IMR-90 (cell line): ENCODE results near the gene THOC6. TPM values are rescaled to one million over a fixed set of nuclear protein-coding genes. Genes with fewer than 3 reads are reported as not detected.
A peak's percentile ranks its signal among the peaks of the same experiment; 100 is the strongest.

ENCODE experiments used
- ATAC-seq: fragments of 200-7000 bp; cut with Tn5 transposase; 2 replicates; pipeline ENCODE4 v1.9.1; 2020; ENCODE audit warnings: low read depth, mild to moderate bottlenecking, moderate library complexity
- BruUV-seq: library from RNA; stranded (reverse); fragments of 400-500 nt; replicated peaks from 2 replicates; lab custom pipeline; 2021; lab: Mats Ljungman, UMichigan
- CTCF ChIA-PET: fragments of 300-600 bp; formaldehyde crosslinking; extraction: SDS; loops from one replicate; lab custom pipeline; 2021; ENCODE audit warnings: antibody characterized with exemption; lab: Yijun Ruan, JAX
- POLR2A ChIA-PET: fragments of 300-600 bp; sonication (Branson Sonifier 250); formaldehyde crosslinking; loops from one replicate; lab custom pipeline; 2022; ENCODE audit warnings: antibody characterized with exemption; ENCODE audit not compliant: unreplicated experiment; lab: Charles Lee
- DNase-seq: peaks from one replicate; pipeline ENCODE4 v3.0.0; 2013
- H2AFZ ChIP-seq: replicated peaks from 2 replicates; pipeline ENCODE3; 2013; ENCODE audit warnings: low read length, mild to moderate bottlenecking; ENCODE audit not compliant: poor library complexity
- H2AK5ac ChIP-seq: 2 replicates; pipeline ENCODE4 v1.6.1; 2013; ENCODE audit warnings: low read depth, low read length, inconsistent platforms
- H2AK9ac ChIP-seq: replicated peaks from 2 replicates; pipeline ENCODE3; 2013; ENCODE audit warnings: mild to moderate bottlenecking, low read depth, low read length, moderate library complexity; ENCODE audit not compliant: poor library complexity
- H2BK120ac ChIP-seq: 2 replicates; pipeline ENCODE4 v1.6.1; 2013; ENCODE audit warnings: low read depth, low read length, inconsistent platforms
- H2BK15ac ChIP-seq: 3 replicates; pipeline ENCODE4 v1.6.1; 2013; ENCODE audit warnings: low read depth, low read length, inconsistent platforms
- H2BK20ac ChIP-seq: 2 replicates; pipeline ENCODE4 v1.6.1; 2013; ENCODE audit warnings: low read depth, mild to moderate bottlenecking, inconsistent platforms, low read length, moderate library complexity
- H2BK5ac ChIP-seq: 2 replicates; pipeline ENCODE4 v1.6.1; 2013; ENCODE audit warnings: mild to moderate bottlenecking, low read depth, low read length, inconsistent platforms; ENCODE audit not compliant: poor library complexity, severe bottlenecking
- H3K14ac ChIP-seq: replicated peaks from 2 replicates; pipeline ENCODE4 v1.6.1; 2013; ENCODE audit warnings: low read depth, low read length, inconsistent platforms
- H3K18ac ChIP-seq: 2 replicates; pipeline ENCODE4 v1.6.1; 2013; ENCODE audit warnings: low read depth, low read length, control low read depth
- H3K23ac ChIP-seq: 2 replicates; pipeline ENCODE4 v1.6.1; 2013; ENCODE audit warnings: low read depth, low read length, inconsistent platforms
- H3K27ac ChIP-seq: 2 replicates; pipeline ENCODE4 v1.5.1; 2013; ENCODE audit warnings: mild to moderate bottlenecking, control low read depth, low read length; ENCODE audit not compliant: insufficient read depth
- H3K27me3 ChIP-seq: 2 replicates; pipeline ENCODE4 v1.6.1; 2013; ENCODE audit warnings: low read length; ENCODE audit not compliant: control insufficient read depth, insufficient read depth
- H3K36me3 ChIP-seq: 2 replicates; pipeline ENCODE4 v1.6.1; 2013; ENCODE audit warnings: low read length, mixed read lengths; ENCODE audit not compliant: control insufficient read depth, insufficient read depth
- H3K4ac ChIP-seq: 2 replicates; pipeline ENCODE4 v1.6.1; 2013; ENCODE audit warnings: low read depth, low read length, inconsistent platforms
- H3K4me1 ChIP-seq: 2 replicates; pipeline ENCODE4 v1.6.1; 2013; ENCODE audit warnings: low read length, mixed read lengths; ENCODE audit not compliant: control insufficient read depth, insufficient read depth
- H3K4me2 ChIP-seq: 2 replicates; pipeline ENCODE4 v1.6.1; 2013; ENCODE audit warnings: low read depth, mild to moderate bottlenecking, control low read depth, low read length, moderate library complexity
- H3K4me3 ChIP-seq: 2 replicates; pipeline ENCODE4 v1.5.1; 2013; ENCODE audit warnings: low read depth, mild to moderate bottlenecking, control low read depth, low read length, moderate library complexity; ENCODE audit not compliant: insufficient read depth
- H3K56ac ChIP-seq: 2 replicates; pipeline ENCODE4 v1.6.1; 2013; ENCODE audit warnings: low read length, inconsistent platforms; ENCODE audit not compliant: insufficient read depth; ENCODE audit errors: extremely low read depth
- H3K79me1 ChIP-seq, 2 experiments: 2 replicates each; pipeline ENCODE4 v1.6.1; 2013; ENCODE audit warnings: low read length in 2 of 2, inconsistent platforms in 1 of 2, low read depth in 1 of 2
- H3K9ac ChIP-seq: 2 replicates; pipeline ENCODE4 v1.6.1; 2013; ENCODE audit warnings: low read depth, low read length, control low read depth
- H3K9me1 ChIP-seq: 2 replicates; pipeline ENCODE4 v1.6.1; 2013; ENCODE audit warnings: low read length, inconsistent platforms; ENCODE audit not compliant: insufficient read depth
- H3K9me3 ChIP-seq: 2 replicates; pipeline ENCODE4 v1.6.1; 2013; ENCODE audit warnings: low read length; ENCODE audit not compliant: control insufficient read depth, insufficient read depth
- H4K20me1 ChIP-seq: 2 replicates; pipeline ENCODE4 v1.6.1; 2013; ENCODE audit warnings: low read length, inconsistent platforms; ENCODE audit not compliant: insufficient read depth
- H4K5ac ChIP-seq: 2 replicates; pipeline ENCODE4 v1.6.1; 2013; ENCODE audit warnings: mild to moderate bottlenecking, low read depth, low read length, control low read depth
- H4K8ac ChIP-seq, 2 experiments: 2 replicates each; pipeline ENCODE4 v1.6.1; 2013; ENCODE audit warnings: low read depth in 2 of 2, low read length in 2 of 2, control low read depth in 1 of 2, inconsistent platforms in 1 of 2
- H4K91ac ChIP-seq: 2 replicates; pipeline ENCODE4 v1.6.1; 2013; ENCODE audit warnings: low read depth, low read length, inconsistent platforms; ENCODE audit not compliant: insufficient read depth
- BHLHE40 ChIP-seq: fragments of 150-350 bp; IDR thresholded peaks from 2 replicates; pipeline ENCODE4 v1.6.1; 2016; ENCODE audit warnings: mild to moderate bottlenecking, low read depth, low read length
- CEBPB ChIP-seq: IDR thresholded peaks from 2 replicates; pipeline ENCODE4 v1.6.1; 2012; ENCODE audit warnings: low read depth, low read length, improper control_type of control experiment
- CHD1 ChIP-seq: IDR thresholded peaks from 2 replicates; pipeline ENCODE4 v1.6.1; 2012; ENCODE audit warnings: low read depth, low read length, improper control_type of control experiment
- FOS ChIP-seq: fragments of 150-350 bp; IDR thresholded peaks from 2 replicates; pipeline ENCODE4 v1.6.1; 2016; ENCODE audit warnings: low read depth, low read length
- MAFK ChIP-seq: IDR thresholded peaks from 2 replicates; pipeline ENCODE4 v1.6.1; 2012; ENCODE audit warnings: low read depth, low read length, improper control_type of control experiment
- MAZ ChIP-seq: IDR thresholded peaks from 2 replicates; pipeline ENCODE4 v1.6.1; 2012; ENCODE audit warnings: low read depth, mild to moderate bottlenecking, low read length, improper control_type of control experiment, moderate library complexity, borderline replicate concordance
- MXI1 ChIP-seq: IDR thresholded peaks from 2 replicates; pipeline ENCODE4 v1.6.1; 2012; ENCODE audit warnings: low read depth, mild to moderate bottlenecking, low read length, moderate library complexity, borderline replicate concordance
- NFE2L2 ChIP-seq: fragments of 150-350 bp; IDR thresholded peaks from 2 replicates; pipeline ENCODE4 v1.6.1; 2016; ENCODE audit warnings: low read depth, mild to moderate bottlenecking, low read length
- POLR2A ChIP-seq: IDR thresholded peaks from 2 replicates; pipeline ENCODE4 v1.6.1; 2012; ENCODE audit warnings: mild to moderate bottlenecking, low read depth, low read length
- RAD21 ChIP-seq: IDR thresholded peaks from 2 replicates; pipeline ENCODE4 v1.6.1; 2012; ENCODE audit warnings: low read length, improper control_type of control experiment
- RCOR1 ChIP-seq: IDR thresholded peaks from 2 replicates; pipeline ENCODE4 v1.6.1; 2012; ENCODE audit warnings: mild to moderate bottlenecking, low read length, improper control_type of control experiment; ENCODE audit not compliant: insufficient replicate concordance
- RFX5 ChIP-seq: IDR thresholded peaks from 2 replicates; pipeline ENCODE4 v1.8.0; 2012; ENCODE audit warnings: low read depth, mild to moderate bottlenecking, low read length, moderate library complexity
- SMC3 ChIP-seq: fragments of 150-350 bp; IDR thresholded peaks from 2 replicates; pipeline ENCODE4 v1.6.1; 2016; ENCODE audit warnings: low read depth, mild to moderate bottlenecking, antibody characterized with exemption, low read length, moderate library complexity
- WGBS, 2 experiments: methylation state at CpG; one replicate each; pipeline versions ENCODE4 v1.1.5 to v1.1.7; 2013; ENCODE audit warnings: missing lambda C conversion rate in 2 of 2; ENCODE audit not compliant: insufficient read length in 1 of 2; ENCODE audit errors: extremely low coverage in 2 of 2; 5-methylcytosine and 5-hydroxymethylcytosine counted together
- dilution Hi-C: fragments of 300-500 bp; cut with HindIII; formaldehyde crosslinking; loops from one replicate; pipeline ENCODE4 v1.14.3; 2018; ENCODE audit warnings: low sequenced_read_pairs; ENCODE audit not compliant: unreplicated experiment
- in situ Hi-C: fragments of 300-500 bp; cut with MboI; formaldehyde crosslinking; loops from 3 replicates; pipeline ENCODE4 v1.14.3; 2019; ENCODE audit warnings: low sequenced_read_pairs, inconsistent platforms, mixed read lengths
- intact Hi-C: fragments of 100-400 bp; cut with micrococcal nuclease; formaldehyde crosslinking; loops from 2 replicates; pipeline ENCODE4 v1.10.0; 2022
- polyA plus RNA-seq, 3 experiments: library from polyadenylated mRNA; depleted of rRNA; stranded (reverse); fragments of >200 nt; gene quantifications; 2 replicates each; pipeline ENCODE4 v1.2.3, GENCODE V29; 2012; ENCODE audit warnings: low replicate concordance in 1 of 3
- total RNA-seq: library from RNA; depleted of rRNA; stranded (reverse); fragments of >200 nt; gene quantifications from 2 replicates; pipeline ENCODE4 v1.2.3, GENCODE V29; 2012
- TF ChIP-seq, protein P1 (sequence below): conservative IDR thresholded peaks from 2 replicates; pipeline ENCODE4 v1.5.1; 2012; ENCODE audit warnings: mild to moderate bottlenecking, low read depth, low read length, improper control_type of control experiment
- TF ChIP-seq, protein P2 (sequence below): fragments of 150-350 bp; IDR thresholded peaks from 2 replicates; pipeline ENCODE4 v1.6.1; 2016; ENCODE audit warnings: low read depth, mild to moderate bottlenecking, low read length, moderate library complexity, borderline replicate concordance
- TF ChIP-seq, protein P3 (sequence below): fragments of 150-350 bp; IDR thresholded peaks from 2 replicates; pipeline ENCODE4 v1.6.1; 2017; ENCODE audit warnings: mild to moderate bottlenecking, antibody characterized with exemption, low read length, low read depth

Gene THOC6
- total and polyA plus RNA-seq, 2 of the 4 experiments (the other 2 are of a cell fraction), result 16.8 to 23.1 TPM

- Histone ChIP-seq H3K56ac (no peak overlapping the region), H3K4me2 (no peak overlapping the region), H3K23ac (no peak overlapping the region), H3K4me1 (peaks cover 2% of the 10 kb centered on the region; the same call in 1 of the 2 replicates), H3K4ac (no peak overlapping the region), H4K20me1 (peaks cover 18% of the 10 kb centered on the region), H4K91ac (no peak overlapping the region), H2BK5ac (no peak overlapping the region), H3K9ac (no peak overlapping the region), H2AK9ac (no peak overlapping the region), H2BK120ac (no peak overlapping the region), H2AK5ac (no peak overlapping the region), H3K4me3 (no peak overlapping the region), H3K9me1 (peaks cover 8% of the 10 kb centered on the region), H3K36me3 (peaks cover 2% of the 10 kb centered on the region; the same call in 1 of the 2 replicates), H3K9me3 (no peaks in the 10 kb centered on the region), H3K27ac (no peak overlapping the region), H2BK15ac (no peak overlapping the region), H4K5ac (no peak overlapping the region), H3K18ac (no peak overlapping the region), H3K79me1 (peaks cover 18 to 31% of the 10 kb centered on the region in 2 experiments), H2AFZ (peak overlapping the region; percentile 33), H2BK20ac (no peak overlapping the region), H4K8ac (no peak overlapping the region), H3K14ac (no peak overlapping the region), H3K27me3 (no peaks in the 10 kb centered on the region)
- 78% methylated on average over 7 of the region's 15 CpGs; no CpG with 5 or more reads in 1 of the 2 experiments for WGBS, 2 experiments
- no peak for DNase-seq
- TF ChIP-seq POLR2A, result no peak
- TF ChIP-seq MXI1, result no peak
- TF ChIP-seq CHD1, result no peak
- no peak for TF ChIP-seq NFE2L2
- no peak for TF ChIP-seq FOS
- TF ChIP-seq, protein P1, sequence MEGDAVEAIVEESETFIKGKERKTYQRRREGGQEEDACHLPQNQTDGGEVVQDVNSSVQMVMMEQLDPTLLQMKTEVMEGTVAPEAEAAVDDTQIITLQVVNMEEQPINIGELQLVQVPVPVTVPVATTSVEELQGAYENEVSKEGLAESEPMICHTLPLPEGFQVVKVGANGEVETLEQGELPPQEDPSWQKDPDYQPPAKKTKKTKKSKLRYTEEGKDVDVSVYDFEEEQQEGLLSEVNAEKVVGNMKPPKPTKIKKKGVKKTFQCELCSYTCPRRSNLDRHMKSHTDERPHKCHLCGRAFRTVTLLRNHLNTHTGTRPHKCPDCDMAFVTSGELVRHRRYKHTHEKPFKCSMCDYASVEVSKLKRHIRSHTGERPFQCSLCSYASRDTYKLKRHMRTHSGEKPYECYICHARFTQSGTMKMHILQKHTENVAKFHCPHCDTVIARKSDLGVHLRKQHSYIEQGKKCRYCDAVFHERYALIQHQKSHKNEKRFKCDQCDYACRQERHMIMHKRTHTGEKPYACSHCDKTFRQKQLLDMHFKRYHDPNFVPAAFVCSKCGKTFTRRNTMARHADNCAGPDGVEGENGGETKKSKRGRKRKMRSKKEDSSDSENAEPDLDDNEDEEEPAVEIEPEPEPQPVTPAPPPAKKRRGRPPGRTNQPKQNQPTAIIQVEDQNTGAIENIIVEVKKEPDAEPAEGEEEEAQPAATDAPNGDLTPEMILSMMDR, result no peak
- TF ChIP-seq MAZ, result no peak
- no peak for TF ChIP-seq MAFK
- no peak for TF ChIP-seq CEBPB
- no peak for TF ChIP-seq BHLHE40
- TF ChIP-seq SMC3, result no peak
- no peak for TF ChIP-seq RAD21
- TF ChIP-seq RCOR1, result no peak
- TF ChIP-seq, protein P2, sequence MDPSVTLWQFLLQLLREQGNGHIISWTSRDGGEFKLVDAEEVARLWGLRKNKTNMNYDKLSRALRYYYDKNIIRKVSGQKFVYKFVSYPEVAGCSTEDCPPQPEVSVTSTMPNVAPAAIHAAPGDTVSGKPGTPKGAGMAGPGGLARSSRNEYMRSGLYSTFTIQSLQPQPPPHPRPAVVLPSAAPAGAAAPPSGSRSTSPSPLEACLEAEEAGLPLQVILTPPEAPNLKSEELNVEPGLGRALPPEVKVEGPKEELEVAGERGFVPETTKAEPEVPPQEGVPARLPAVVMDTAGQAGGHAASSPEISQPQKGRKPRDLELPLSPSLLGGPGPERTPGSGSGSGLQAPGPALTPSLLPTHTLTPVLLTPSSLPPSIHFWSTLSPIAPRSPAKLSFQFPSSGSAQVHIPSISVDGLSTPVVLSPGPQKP, result no peak
- no peak for TF ChIP-seq RFX5
- TF ChIP-seq, protein P3, sequence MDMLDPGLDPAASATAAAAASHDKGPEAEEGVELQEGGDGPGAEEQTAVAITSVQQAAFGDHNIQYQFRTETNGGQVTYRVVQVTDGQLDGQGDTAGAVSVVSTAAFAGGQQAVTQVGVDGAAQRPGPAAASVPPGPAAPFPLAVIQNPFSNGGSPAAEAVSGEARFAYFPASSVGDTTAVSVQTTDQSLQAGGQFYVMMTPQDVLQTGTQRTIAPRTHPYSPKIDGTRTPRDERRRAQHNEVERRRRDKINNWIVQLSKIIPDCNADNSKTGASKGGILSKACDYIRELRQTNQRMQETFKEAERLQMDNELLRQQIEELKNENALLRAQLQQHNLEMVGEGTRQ, result no peak
- intact Hi-C loops, result no loop called here
- dilution Hi-C loops, result no loop called here
- ChIA-PET POLR2A (no interaction called here), CTCF (no interaction called here)
- no peak for ATAC-seq
- in situ Hi-C loops, result no loop called here
- BruUV-seq, result no TSS peak
Observed at GRCh38 chr16:2974319-2975056, 49.3 kb upstream of the THOC6 start.
